PC-3 (cell line): ENCODE data around the gene PTH1R.
A peak's percentile ranks its signal among the peaks of the same experiment; 100 is the strongest.

Experiments
- EZH2 ChIP-seq: fragments of 300-600 bp; sonication (generic); IDR thresholded peaks from one replicate; pipeline ENCODE4 v1.6.1; 2017; ENCODE audit warnings: antibody characterized with exemption, mild to moderate bottlenecking, low read length; ENCODE audit not compliant: unreplicated experiment
- EZH2phosphoT487 ChIP-seq: fragments of 300-600 bp; sonication (generic); IDR thresholded peaks from 2 replicates; pipeline ENCODE4 v1.6.1; 2018; ENCODE audit warnings: mild to moderate bottlenecking, antibody characterized with exemption, low read length, borderline replicate concordance
- TF ChIP-seq, protein P1 (sequence below): fragments of 300-600 bp; sonication (generic); conservative IDR thresholded peaks from 2 replicates; pipeline ENCODE4 v1.5.1; 2017; ENCODE audit warnings: antibody characterized with exemption, low read depth, mild to moderate bottlenecking, low read length

DNA sequence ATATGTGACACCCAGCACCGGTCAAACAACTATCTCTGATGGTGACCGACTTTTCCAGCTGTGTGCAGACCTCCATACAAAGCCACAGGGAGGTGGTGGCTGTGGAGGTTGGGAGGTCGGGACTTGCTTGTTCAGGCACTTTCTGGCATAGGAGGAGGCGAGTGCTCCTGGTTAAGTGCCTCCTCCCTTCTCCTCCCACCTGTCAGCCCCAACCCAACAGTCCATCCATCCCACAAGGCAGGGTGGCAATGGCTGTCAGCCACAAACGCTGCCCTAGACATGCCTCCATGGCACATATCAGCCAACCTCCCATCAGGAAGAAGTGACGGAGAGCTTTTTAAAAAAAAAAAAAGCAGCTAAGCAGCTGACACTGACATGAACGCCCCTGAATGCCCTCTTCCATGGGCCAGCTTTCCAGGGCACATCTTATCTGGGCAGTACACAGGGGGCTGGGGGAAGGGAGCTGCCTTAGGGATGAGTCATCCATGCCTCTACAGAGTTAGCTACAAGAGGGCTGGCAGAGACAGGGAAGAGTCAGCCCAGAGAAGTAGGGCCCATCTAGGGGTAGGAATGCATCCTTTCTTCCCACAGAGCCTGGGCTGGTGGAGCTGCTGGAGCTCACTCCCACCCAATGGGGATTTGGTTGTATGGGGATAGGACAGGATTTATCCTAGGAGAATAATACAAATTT lies 57.8 kb downstream of the PTH1R start:
- TF ChIP-seq, protein P1, sequence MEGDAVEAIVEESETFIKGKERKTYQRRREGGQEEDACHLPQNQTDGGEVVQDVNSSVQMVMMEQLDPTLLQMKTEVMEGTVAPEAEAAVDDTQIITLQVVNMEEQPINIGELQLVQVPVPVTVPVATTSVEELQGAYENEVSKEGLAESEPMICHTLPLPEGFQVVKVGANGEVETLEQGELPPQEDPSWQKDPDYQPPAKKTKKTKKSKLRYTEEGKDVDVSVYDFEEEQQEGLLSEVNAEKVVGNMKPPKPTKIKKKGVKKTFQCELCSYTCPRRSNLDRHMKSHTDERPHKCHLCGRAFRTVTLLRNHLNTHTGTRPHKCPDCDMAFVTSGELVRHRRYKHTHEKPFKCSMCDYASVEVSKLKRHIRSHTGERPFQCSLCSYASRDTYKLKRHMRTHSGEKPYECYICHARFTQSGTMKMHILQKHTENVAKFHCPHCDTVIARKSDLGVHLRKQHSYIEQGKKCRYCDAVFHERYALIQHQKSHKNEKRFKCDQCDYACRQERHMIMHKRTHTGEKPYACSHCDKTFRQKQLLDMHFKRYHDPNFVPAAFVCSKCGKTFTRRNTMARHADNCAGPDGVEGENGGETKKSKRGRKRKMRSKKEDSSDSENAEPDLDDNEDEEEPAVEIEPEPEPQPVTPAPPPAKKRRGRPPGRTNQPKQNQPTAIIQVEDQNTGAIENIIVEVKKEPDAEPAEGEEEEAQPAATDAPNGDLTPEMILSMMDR, result peak; percentile 56
- TF ChIP-seq EZH2phosphoT487, result no peak
- no peak for TF ChIP-seq EZH2
